Transverse colon (tissue), 4 donors: ENCODE results near the gene COX17. TPM values are rescaled to one million over a fixed set of nuclear protein-coding genes. Genes with fewer than 3 reads are reported as not detected.
A peak's percentile ranks its signal among the peaks of the same experiment; 100 is the strongest.

Experiments
- DNase-seq: peaks from one replicate; pipeline ENCODE4 v3.0.0-alpha.2; 2019
- H3K27ac ChIP-seq, 4 donors: fragments of 200-600 bp; sonication (generic); 2 replicates each; pipeline ENCODE4 v1.5.1; 2016 to 2018; ENCODE audit warnings: inconsistent platforms in 4 of 4
- H3K27me3 ChIP-seq: fragments of 200-600 bp; sonication (generic); 2 replicates; pipeline ENCODE4 v1.5.1; 2017; ENCODE audit warnings: inconsistent platforms
- H3K36me3 ChIP-seq, 4 donors: fragments of 200-600 bp; sonication (generic); 2 replicates each; pipeline ENCODE4 v1.5.1; 2017 to 2019; ENCODE audit warnings: inconsistent platforms in 4 of 4
- H3K4me1 ChIP-seq, 4 donors: fragments of 200-600 bp; sonication (generic); 2 replicates each; pipeline ENCODE4 v1.5.1; 2017 to 2020; ENCODE audit warnings: inconsistent platforms in 4 of 4
- H3K4me3 ChIP-seq, 4 donors: fragments of 200-600 bp; sonication (generic); 1 replicate in 1 of 4; 2 replicates in 3 of 4; pipeline versions ENCODE4 v1.5.1 to v1.6.1; 2017 to 2019; ENCODE audit warnings: inconsistent platforms in 4 of 4
- H3K9me3 ChIP-seq, 2 donors: fragments of 200-600 bp; sonication (generic); 2 replicates each; pipeline ENCODE4 v1.5.1; 2017 to 2019; ENCODE audit warnings: inconsistent platforms in 2 of 2
- EP300 ChIP-seq: sonication (generic); formaldehyde crosslinking; IDR thresholded peaks from one replicate; pipeline ENCODE4 v1.6.1; 2017; ENCODE audit warnings: antibody characterized with exemption, low read depth
- POLR2A ChIP-seq: fragments of 450-650 bp; IDR thresholded peaks from one replicate; pipeline ENCODE4 v1.6.1; 2016; ENCODE audit warnings: antibody characterized with exemption, mild to moderate bottlenecking, moderate library complexity
- POLR2AphosphoS5 ChIP-seq, 3 donors: sonication (generic); formaldehyde crosslinking; IDR thresholded peaks; one replicate each; pipeline ENCODE4 v1.6.1; 2016; ENCODE audit warnings: antibody characterized with exemption in 3 of 3
- WGBS, 2 donors: methylation state at CpG; one replicate each; pipeline ENCODE4 v1.1.5; 2018; ENCODE audit warnings: low coverage in 1 of 2; 5-methylcytosine and 5-hydroxymethylcytosine counted together
- in situ Hi-C, 4 donors: fragments of 200-750 bp; cut with MboI; loops; one replicate each; pipeline versions ENCODE4 v1.15.0 to v1.15.1; 2017; ENCODE audit warnings: low sequenced_read_pairs in 3 of 4, low pct_ligation_motif_present in 1 of 4, low pct_unique_long_range_greater_than_20kb in 1 of 4
- intact Hi-C: fragments of 100-400 bp; cut with DNase I; formaldehyde crosslinking; loops from one replicate; pipeline ENCODE4 v1.15.1; 2023; ENCODE audit warnings: low total_unique reads
- total RNA-seq, 4 donors: library from RNA; depleted of rRNA; stranded (reverse); fragments of >200 nt; gene quantifications; one replicate each; pipeline ENCODE4 v1.1.0, GENCODE V29; 2016
- TF ChIP-seq, protein P1 (sequence below), 5 experiments: fragments of 200-600 bp in 3 of 5; fragments of 450-650 bp in 2 of 5; sonication (generic) in 3 of 5; IDR thresholded peaks; 1 replicate in 2 of 5; 2 replicates in 3 of 5; pipeline ENCODE4 v1.5.1; 2016 to 2017; ENCODE audit warnings: antibody characterized with exemption in 5 of 5, inconsistent platforms in 3 of 5, mild to moderate bottlenecking in 2 of 5, moderate library complexity in 1 of 5

The COX17 gene
- total RNA-seq, 4 donors from 2014 or later: 2.2 to 49.2 (median 24.2) TPM

DNA sequence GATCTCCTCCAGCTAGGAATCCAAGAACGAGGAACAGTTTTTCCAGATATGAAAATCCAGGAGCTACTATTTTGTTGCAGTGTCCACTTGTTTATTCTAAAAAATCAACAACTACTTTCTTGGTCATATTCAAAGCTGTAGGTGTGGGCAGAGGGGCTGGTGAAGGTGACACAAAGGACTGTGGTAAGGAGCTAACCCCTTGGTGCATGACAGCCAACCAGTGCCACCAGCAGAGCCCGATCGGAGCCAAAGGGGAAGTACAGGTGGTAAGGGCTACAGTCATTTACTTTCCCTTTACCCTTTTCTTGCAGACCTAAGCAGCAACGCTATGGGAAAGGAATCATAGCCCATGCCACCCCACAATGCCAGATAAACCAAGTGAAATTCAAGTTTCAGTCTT, 48.8 kb downstream of the COX17 start:
- Histone ChIP-seq H3K4me3 (no peak overlapping the region), H3K4me1 (peaks cover 0 to 9% (median 4%) of the 10 kb centered on the region in 4 donors), H3K9me3 (no peaks in the 10 kb centered on the region), H3K36me3 (no peaks in the 10 kb centered on the region), H3K27ac (peak overlapping the region in 1 of 4 donors; percentile 10), H3K27me3 (no peaks in the 10 kb centered on the region)
- in situ Hi-C loops: no loop called here
- TF ChIP-seq POLR2AphosphoS5 (IDR thresholded peaks at IDR 0.05) (no peak), POLR2A (no peak), EP300 (no peak)
- TF ChIP-seq, protein P1, sequence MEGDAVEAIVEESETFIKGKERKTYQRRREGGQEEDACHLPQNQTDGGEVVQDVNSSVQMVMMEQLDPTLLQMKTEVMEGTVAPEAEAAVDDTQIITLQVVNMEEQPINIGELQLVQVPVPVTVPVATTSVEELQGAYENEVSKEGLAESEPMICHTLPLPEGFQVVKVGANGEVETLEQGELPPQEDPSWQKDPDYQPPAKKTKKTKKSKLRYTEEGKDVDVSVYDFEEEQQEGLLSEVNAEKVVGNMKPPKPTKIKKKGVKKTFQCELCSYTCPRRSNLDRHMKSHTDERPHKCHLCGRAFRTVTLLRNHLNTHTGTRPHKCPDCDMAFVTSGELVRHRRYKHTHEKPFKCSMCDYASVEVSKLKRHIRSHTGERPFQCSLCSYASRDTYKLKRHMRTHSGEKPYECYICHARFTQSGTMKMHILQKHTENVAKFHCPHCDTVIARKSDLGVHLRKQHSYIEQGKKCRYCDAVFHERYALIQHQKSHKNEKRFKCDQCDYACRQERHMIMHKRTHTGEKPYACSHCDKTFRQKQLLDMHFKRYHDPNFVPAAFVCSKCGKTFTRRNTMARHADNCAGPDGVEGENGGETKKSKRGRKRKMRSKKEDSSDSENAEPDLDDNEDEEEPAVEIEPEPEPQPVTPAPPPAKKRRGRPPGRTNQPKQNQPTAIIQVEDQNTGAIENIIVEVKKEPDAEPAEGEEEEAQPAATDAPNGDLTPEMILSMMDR (IDR thresholded peaks at IDR 0.05): no peak
- DNase-seq: no peak
- 90 to 100% methylated on average over 1 to 4 of the region's 4 CpGs for WGBS, 2 donors
- intact Hi-C loops: no loop called here

DNA sequence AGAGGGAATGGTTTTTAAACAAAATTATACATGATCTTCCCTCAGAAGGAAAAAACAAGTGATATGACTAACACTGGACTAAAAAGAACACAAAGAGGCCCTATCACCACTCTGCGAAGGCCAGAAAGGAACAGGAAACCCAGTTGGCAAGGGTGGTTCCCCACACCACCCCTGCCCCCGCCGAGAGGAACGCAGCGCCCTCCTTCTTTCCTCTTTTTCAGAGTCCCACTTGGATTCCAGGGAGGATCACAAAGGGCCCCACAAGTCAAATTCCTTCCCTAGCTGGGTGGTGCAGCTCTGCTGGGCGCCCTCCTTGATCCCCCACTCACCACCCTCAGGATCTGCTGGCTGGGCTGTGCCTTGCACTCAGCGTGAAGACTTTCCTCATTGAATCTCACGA, 49.7 kb downstream of the COX17 start:
- Histone ChIP-seq H3K36me3 (no peaks in the 10 kb centered on the region), H3K27me3 (no peaks in the 10 kb centered on the region), H3K4me1 (peaks cover 0 to 9% (median 4%) of the 10 kb centered on the region in 4 donors), H3K4me3 (no peak overlapping the region), H3K27ac (peak overlapping the region in 2 of 4 donors; percentile 2 to 9), H3K9me3 (no peaks in the 10 kb centered on the region)
- WGBS, 2 donors: 62 to 92% methylated on average over 2 to 8 of the region's 8 CpGs
- intact Hi-C loops (no loop called here), in situ Hi-C loops (no loop called here)
- TF ChIP-seq EP300: no peak
- no peak for TF ChIP-seq POLR2A
- TF ChIP-seq, protein P1 (IDR thresholded peaks at IDR 0.05): no peak
- no peak for TF ChIP-seq POLR2AphosphoS5 (IDR thresholded peaks at IDR 0.05)
- peak; percentile 28 for DNase-seq

DNA sequence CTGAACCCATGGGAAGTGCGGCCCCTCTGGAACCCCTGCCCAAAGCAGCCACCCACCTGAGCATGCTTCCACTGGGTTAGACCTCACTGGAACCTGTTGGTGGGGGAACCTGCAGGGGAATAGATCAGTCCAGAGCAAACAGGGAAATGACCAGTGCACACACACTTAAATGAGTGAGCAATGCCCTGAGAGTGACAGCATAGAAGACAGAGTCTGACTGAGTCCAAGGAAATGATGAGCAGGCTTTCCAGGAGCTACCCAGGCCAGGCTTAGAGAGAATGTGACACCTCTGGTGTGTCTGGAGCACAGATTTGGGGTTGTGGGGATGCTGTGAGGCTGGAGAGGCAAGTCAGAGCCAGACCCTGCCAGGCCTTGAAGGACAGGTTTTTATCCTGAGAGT, 51.0 kb downstream of the COX17 start:
- H3K36me3 ChIP-seq: no peaks in the 10 kb centered on the region
- TF ChIP-seq, protein P1 (IDR thresholded peaks at IDR 0.05): no peak
- TF ChIP-seq EP300 (no peak), POLR2A (no peak), POLR2AphosphoS5 (IDR thresholded peaks at IDR 0.05) (no peak)
- intact Hi-C loops (no loop called here), in situ Hi-C loops (no loop called here)
- DNase-seq: no peak
- no peaks in the 10 kb centered on the region for H3K9me3 ChIP-seq
- no peaks in the 10 kb centered on the region for H3K27me3 ChIP-seq
- WGBS, 2 donors: 95% methylated on average over 1 of the region's 1 CpG; no CpG with 5 or more reads in 1 of the 2 donors
- peaks cover 0 to 9% (median 4%) of the 10 kb centered on the region in 4 donors for H3K4me1 ChIP-seq
- no peak overlapping the region for H3K27ac ChIP-seq
- H3K4me3 ChIP-seq: no peak overlapping the region

DNA sequence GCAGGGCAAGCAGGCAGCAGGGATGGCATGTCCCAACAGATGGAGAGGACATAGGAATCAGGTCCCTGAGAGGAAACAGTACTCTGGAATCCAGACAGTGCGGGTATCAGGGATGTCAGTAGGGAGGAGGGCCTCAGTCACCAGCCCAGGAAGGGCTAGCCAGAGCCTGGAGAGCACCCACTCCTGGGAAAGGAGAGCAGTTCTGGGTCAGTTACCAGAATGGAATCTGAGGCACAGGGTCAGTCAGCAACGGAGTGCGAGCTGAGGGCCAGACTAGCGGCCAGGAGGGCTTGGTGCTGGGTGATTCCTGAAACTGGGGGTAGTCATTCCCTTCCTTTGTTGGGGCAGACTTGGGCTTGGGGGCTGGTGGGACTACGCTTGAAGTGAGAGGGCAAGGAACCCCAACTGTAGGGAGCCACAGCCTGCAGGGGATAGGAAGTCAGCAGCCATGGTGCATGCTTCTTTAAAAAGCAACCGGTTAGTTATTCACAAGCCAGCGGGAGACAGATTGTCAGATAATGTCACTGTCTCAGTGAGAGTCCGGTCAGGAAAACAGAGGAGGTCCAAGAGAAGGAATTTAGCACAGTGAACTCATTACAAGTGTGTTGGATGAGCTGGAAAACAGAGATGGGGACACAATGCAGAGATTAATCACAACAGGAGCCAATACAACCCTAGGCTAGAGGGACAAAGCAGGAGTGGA, 51.6 kb downstream of the COX17 start:
- no peak overlapping the region for H3K27ac ChIP-seq

More for the DNA sequence above, 51.6 kb downstream of the COX17 start:
- intact Hi-C loops (no loop called here), in situ Hi-C loops (no loop called here)
- Histone ChIP-seq H3K4me3 (no peak overlapping the region), H3K4me1 (peaks cover 0 to 8% (median 4%) of the 10 kb centered on the region in 4 donors), H3K36me3 (no peaks in the 10 kb centered on the region), H3K27me3 (no peaks in the 10 kb centered on the region), H3K9me3 (no peaks in the 10 kb centered on the region)
- no peak for DNase-seq
- WGBS, 2 donors: 84 to 89% methylated on average over 3 to 8 of the region's 8 CpGs
- TF ChIP-seq POLR2AphosphoS5 (IDR thresholded peaks at IDR 0.05): no peak
- TF ChIP-seq, protein P1 (IDR thresholded peaks at IDR 0.05): no peak
- no peak for TF ChIP-seq EP300
- no peak for TF ChIP-seq POLR2A
